Lung microvascular endothelial cell (primary cell): ENCODE measurements around the gene EHD3. TPM values are rescaled to one million over a fixed set of nuclear protein-coding genes. Genes with fewer than 3 reads are reported as not detected.

ENCODE experiments used
- DNase-seq, 2 donors: peaks; one replicate each; pipeline versions ENCODE4 v3.0.0 to v3.0.0-alpha.2; 2010; ENCODE audit warnings: low read depth in 2 of 2
- total RNA-seq: library from RNA; depleted of rRNA; stranded (reverse); fragments of >200 nt; gene quantifications from 2 replicates; pipeline ENCODE4 v1.2.1, GENCODE V29; 2014

Gene EHD3
- total RNA-seq, 1 donor from 2014 or later = 6.7 TPM

DNA sequence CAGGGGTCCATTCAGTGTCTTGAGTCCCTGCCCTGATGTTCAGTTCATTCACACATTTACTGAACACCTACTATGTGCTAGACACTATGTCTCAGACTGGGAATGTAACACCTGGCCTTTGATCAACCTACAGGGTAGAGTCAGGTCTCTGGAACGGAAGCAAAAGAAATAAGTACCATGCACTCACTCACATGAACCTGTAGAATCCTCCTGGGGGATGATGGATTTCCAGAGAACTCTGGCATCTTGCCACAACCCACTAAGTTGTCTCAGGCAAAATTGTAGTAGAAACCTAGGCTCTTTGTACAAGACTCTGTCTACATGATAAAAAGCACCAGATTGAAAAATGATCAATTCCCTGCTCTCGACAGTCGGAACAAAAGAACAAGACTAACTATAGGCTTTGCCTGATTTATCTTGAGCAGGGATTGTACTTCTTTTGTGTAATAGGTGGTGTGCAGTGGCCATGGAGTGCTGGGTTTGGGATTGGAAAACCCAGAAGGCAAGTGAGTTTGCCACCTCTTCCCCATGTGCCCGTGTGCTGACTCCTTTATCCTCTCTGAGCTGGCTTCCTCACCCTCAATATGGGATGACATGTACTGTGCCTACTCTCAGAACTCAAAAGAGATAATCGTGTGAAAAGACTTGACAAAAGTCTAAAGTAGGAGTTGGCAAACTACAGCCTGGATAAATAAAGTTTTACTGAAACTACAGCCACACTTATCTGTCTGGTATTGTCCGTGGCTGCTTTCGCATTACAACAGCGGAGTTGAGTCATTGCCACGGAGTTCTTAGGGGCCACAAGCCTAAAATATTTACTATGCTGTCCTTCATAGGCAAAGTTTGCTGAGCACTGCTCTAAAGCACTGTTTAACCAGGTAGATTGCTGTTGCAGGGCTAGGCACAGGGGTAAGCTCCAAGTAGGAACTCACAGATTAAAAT, 21.0 kb upstream of the EHD3 start:
- DNase-seq = no peak

DNA sequence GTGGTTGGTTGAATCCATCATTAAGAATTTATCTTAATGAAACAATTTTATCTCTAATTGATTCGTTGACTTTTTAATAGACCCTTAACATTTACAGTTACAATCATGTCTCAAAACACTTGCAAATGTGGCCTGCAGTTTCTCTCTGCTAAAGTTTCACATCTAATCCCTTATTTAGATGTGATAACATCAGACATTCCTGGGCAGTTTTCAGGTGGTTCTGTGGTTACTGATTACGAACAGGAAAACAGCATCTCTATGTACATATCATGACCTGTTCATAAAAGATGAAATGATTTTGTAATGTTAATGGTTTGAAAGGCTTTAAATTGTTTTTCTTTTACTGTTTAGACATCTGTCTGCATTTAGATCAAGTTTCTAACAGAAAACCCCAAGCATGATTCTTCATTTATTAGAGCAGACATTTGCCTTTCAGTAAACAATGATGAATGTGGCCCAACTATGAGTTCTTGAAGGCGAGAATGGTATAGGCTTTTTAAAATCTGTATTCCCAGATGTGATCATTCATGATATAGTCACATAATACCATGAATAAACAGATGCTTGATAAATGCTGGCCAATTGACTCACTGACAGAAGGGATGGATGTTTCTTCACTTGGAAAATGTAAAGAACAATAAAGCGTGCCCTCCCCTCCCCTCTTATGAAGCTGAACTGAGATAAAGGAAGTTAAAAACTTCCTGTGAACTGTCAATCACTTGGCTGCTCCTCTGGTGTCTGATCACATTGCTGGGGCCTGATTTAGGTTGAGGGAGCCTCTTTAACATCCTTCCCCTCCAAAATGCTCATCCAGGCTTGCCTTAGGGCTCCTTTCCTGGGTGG, 20.1 kb upstream of the EHD3 start:
- DNase-seq = no peak

- DNase-seq = no peak
These were observed 19.5 kb upstream of the EHD3 start for GRCh38 chr2:31214444-31214915.

- DNase-seq = no peak
These were observed 17.2 kb upstream of the EHD3 start for GRCh38 chr2:31216734-31217133.

GRCh38 chr2:31217465-31218200, 16.3 kb upstream of the EHD3 start, which contains the start of gene CAPN14:
Gene CAPN14 (minus strand): TSS chr2:31217515. CDS start chr2:31205447, 12,068 bp downstream.
- no peak for DNase-seq

- DNase-seq = no peak
These were observed 14.6 kb upstream of the EHD3 start for GRCh38 chr2:31219131-31219969.

DNA sequence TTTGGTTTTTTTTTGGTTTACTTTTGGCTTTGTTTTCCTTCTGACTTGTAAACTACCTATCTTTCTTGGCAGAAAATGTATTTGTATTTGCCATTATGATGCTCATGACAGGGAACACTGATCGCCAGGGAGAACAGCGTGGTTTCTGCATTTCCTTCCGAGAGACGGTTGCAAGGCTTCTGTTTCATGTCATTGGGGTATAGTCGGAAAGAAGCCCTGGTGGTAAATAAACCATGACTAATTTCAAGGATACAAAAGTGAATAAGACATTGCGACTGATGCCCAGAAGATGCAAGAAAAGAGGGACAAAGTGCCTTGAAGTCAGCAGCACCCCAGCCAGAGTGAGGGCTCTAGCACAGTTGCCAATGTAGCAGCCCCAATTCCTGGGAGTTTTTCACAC, 12.4 kb upstream of the EHD3 start:
- no peak for DNase-seq

DNA sequence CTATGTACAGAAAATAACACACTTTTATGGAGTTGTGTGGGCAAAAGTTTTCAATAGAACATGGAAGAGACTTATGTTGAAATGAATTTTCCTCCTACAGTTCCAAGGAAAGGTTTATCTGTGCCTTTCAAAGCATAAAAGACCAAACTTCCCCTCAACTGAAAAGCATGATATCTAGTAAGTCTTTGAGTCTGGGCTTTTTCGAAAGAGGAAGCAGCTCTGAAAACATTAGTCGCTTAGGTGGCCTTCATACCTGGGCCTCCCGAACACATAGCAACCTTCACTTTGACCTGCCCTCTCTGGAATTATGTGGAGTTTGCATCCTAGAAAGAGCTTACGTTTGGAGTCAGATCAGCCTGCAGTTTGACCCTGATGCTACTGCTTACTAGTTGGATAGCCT, 11.9 kb upstream of the EHD3 start:
- no peak for DNase-seq

- no peak for DNase-seq
These were observed 10.9 kb upstream of the EHD3 start for GRCh38 chr2:31223026-31223425.

- no peak for DNase-seq
These were observed 10.2 kb upstream of the EHD3 start for GRCh38 chr2:31223749-31224148.

DNA sequence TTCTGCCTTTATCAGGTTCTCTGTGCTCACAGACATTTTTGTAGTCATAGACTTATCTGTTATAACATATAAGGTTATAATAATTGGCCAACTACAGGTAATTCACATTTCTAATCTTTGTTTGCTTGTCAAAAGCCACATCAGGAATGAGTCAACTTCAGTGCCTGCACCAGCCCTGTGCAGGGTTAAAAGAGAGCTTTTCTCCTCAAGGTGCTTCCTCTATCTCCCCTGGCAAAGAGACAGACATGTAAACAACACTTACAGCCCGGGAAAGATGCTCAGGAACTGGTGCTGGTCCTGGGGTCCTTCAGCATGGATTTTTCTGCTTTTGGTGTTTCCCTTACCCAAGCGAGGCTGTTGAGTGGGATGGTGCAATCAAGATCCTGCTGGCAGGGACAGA, 7.7 kb upstream of the EHD3 start:
- no peak for DNase-seq

DNA sequence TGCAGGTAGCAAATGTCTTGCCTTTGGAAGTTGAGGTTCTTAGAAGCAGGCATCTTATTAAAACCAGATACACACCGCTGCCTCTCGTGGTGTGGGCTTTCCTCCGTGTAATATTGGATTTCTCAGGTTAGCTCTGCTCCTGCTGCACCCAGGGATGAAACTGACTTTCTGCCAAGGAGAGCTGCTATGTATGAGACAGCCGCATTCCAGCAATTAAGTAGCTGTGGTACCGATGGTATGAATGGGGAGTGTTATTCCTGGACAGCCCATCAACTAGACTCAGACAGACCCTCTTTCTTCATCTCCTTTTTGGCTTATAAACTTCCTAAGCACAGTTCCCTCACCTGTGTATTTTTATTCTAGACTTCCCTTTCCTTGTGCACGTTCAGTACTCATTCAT, 6.8 kb upstream of the EHD3 start:
- no peak for DNase-seq

- no peak for DNase-seq
These were observed 6.2 kb upstream of the EHD3 start for GRCh38 chr2:31227711-31228125.

- no peak for DNase-seq
These were observed 5.2 kb upstream of the EHD3 start for GRCh38 chr2:31228717-31229116.

- DNase-seq = no peak
These were observed 3.2 kb upstream of the EHD3 start for GRCh38 chr2:31230751-31231150.

- DNase-seq = no peak
These were observed 2.2 kb upstream of the EHD3 start for GRCh38 chr2:31231571-31232302.

DNA sequence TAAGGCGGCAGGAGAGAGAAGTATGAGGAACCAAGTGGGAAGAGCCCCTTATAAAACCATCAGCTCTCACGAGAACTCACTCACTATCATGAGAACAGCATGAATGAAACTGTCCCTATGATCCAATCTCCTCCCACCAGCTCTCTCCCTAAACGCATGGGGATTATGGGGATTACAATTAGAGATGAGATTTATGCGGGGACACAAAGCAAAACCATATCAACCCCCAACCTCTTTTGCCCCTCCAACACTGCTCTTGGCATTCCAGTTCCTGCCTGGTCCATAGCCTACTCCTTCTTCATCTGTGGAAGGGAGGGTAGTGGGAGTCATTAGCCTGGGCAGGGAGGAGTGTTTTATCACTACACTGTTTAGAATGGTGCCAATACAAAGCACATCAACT, 1.4 kb upstream of the EHD3 start:
- no peak for DNase-seq

DNA sequence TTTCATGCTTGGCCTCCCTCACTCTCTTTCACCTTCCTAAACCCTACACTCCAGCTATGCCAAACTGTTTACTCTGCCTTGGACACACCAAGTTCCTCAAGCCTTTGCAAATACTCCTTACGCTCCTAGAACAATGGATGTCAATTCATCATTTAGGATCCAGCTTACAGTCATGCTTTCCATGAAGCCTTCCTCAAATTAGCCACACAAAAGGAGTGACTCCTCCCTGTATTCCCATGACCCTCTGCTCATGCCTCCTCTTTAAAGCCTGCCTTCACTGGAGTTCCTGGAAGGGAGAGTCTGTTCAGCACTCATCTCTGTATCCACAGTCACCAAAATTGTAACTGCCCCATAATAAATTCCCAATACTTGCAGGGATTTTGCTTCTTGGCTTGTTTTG, 721 bp upstream of the EHD3 start:
- DNase-seq = no peak

DNA sequence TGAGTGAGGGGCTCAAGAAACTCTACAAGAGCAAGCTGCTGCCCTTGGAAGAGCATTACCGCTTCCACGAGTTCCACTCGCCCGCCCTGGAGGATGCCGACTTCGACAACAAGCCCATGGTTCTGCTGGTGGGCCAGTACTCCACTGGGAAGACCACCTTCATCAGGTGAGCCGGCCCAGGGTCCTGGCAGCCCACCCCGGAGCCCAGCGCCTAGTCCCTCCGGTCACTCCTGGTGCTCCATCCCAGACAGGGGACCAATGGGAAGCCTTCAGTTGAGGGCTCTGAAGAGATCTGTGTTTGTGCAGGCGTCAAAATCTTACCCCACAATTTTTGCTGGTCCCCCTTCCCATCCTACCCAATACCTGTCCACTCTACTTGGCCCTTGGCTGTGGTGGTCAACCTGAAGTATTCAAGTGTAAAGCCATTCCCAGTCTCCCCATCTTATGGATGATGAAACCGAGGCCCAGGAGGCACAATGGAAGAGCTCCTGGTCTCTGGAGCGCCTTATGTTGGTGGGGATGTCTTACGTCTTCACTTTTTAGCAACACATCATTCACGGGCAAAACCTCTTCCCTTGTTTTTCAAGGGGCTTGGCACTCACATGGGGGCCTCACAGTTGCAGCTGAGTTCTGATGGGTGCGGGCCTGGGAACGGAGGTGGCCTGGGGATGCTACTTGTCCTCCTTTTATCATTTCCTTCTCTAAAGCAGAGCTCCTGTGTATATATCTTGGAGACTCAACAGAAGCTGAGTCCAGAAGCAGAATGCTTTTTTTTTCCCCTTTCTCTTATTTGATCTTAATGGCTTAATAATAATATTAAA, 941 bp downstream of the EHD3 start:
- DNase-seq = no peak
